ENCODE measurements around the gene PDCD7.

PDCD7 gene

GRCh38 chr15:65071381-65071811 lies 62.2 kb downstream of the PDCD7 start:
- no peak for DNase-seq

DNA sequence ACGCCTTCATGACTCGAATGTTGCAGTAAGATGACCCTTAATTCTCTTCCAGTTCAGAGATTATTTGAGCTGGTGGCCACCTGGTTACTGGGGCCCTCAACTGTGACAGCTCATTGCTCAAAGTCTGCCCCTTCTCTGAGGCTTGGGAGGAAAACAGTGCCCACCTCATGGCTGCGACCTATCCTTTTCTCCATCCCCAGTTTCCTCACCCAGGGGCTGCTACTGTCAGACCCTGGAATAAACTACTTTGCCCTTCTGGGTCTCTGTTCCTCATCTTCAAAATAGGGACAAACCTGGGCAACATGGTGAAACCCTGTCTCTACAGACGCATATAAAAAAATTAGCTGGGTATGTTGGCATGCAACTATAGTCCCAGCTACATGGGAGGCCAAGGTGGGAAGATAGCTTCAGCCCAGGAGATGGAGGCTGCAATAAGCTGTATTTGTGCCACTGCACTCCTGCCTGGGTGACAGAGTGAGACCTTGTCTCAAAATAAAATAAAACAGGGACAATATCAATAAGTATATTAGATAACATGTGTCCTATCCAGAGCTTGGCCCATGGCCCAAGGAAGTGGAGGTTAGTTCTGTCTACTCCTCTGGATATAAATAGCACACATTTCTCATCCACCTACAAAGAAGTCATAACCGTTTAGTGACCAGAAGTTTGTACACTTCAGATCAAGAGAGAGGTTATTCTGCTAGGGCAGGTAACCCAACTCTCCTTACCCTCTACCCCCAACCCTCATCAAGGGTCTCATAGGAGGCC lies 63.6 kb downstream of the PDCD7 start:
- DNase-seq, result no peak

- no peak for DNase-seq
Measured at GRCh38 chr15:65069179-65069578, 64.4 kb downstream of the PDCD7 start.

- DNase-seq, result no peak
Measured at GRCh38 chr15:65068403-65068788, 65.2 kb downstream of the PDCD7 start.

DNA sequence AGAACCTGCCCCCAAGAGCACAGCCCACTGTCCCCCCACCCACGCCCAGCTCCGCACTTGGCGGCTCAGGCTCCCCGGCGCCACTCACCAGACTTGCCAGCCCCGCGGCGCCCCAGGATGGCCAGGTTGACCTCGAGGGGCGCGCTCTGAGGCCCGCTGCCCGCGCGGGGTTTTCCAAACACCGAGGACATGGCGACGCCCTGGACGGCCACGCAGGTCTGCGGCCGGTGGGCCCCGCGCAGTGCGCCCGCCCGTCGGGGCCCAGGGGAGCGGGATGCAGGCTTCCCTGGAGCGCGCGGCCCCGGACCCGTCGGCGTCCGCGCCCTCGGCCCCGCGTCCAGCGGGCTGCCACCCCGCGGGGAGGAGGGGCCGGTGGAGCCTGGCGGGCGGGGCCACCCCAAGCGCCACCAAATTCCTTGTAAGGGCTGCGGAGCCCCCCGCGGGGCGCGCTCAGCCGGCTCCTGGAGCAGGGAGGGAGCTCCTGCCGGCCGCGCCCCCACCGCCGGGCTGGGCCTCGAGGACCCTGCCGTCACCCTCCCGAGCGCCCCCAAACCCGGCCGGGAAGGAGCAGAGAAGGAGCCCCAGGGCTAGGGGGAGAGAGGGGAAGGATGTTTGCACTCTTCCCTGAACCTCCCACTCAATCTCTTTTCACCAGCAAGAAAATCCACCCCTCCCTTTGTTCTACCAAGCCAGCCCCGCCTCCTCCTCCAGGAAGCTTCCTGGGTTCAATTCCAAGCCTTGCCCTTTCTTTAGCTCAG lies 65.8 kb downstream of the PDCD7 start, which contains the start of gene RASL12:
TSS of gene RASL12 (minus strand) at position 347 of the 758 bp plus-strand sequence. CDS start at position 191, 156 bp downstream.
- no peak for DNase-seq

Measured in activated CD4-positive, alpha-beta T cell treated with anti-CD3 and anti-CD28 coated beads, Interleukin-2, amount 50 U/mL, for 48 hours (primary cell).